ENCODE measurements around the gene PLEKHB2. TPM values are rescaled to one million over a fixed set of nuclear protein-coding genes. Genes with fewer than 3 reads are reported as not detected.

The PLEKHB2 gene
- total and polyA plus RNA-seq, 10 of the 15 experiments (the other 5 are each of a cell fraction or from before 2014, with no cell fraction given) = 12.3 to 55.6 (median 26.2) TPM

DNA sequence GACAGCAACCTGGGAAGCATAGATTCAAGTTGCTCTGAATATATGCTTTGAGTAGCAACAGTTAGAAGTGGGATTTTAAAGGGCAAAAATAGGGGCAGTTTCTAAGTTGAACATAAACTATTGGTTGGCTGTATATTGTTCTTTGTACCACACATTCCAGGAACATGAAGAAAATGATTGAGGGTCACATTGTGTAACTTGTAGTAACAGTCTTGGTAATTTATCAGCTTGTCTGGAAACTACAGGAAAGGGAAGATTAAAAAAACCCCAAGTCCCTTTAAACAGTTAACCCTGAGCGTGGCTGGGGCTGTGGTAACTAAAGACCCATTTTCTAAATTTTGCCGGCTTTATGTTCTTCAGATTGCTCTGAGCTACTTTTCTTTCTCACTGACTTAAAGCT lies 7.4 kb downstream of the PLEKHB2 start (continued):
- TF ChIP-seq SIN3A (IDR thresholded peaks at IDR 0.05; ENCODE audit: low read depth, low read length) = no peak
- TF ChIP-seq ZNF217 (IDR thresholded peaks at IDR 0.05) = no peak
- no peak for TF ChIP-seq FOS (IDR thresholded peaks at IDR 0.05; ENCODE audit: borderline replicate concordance, extremely low read depth, insufficient read length)
- TF ChIP-seq DPF2 (IDR thresholded peaks at IDR 0.05) = no peak
- TF ChIP-seq CBX3 (IDR thresholded peaks at IDR 0.05; ENCODE audit: borderline replicate concordance, low read depth) = no peak
- no peak for TF ChIP-seq ELK1 (IDR thresholded peaks at IDR 0.05; ENCODE audit: low read depth, low read length)
- TF ChIP-seq NFYB (IDR thresholded peaks at IDR 0.05; ENCODE audit: insufficient read depth, low read depth, low read length) = no peak
- no peak for TF ChIP-seq GABPA (IDR thresholded peaks at IDR 0.05; ENCODE audit: low read depth)
- TF ChIP-seq MEF2A (IDR thresholded peaks at IDR 0.05; ENCODE audit: insufficient read depth, low read depth, low read length) = no peak
- TF ChIP-seq NBN (IDR thresholded peaks at IDR 0.05) = no peak
- TF ChIP-seq CEBPB (IDR thresholded peaks at IDR 0.05; ENCODE audit: borderline replicate concordance in 1 of 2, low read depth in 2 of 2, low read length in 2 of 2) = no peak

GRCh38 chr2:131113566-131114227 lies 8.6 kb downstream of the PLEKHB2 start:
- Histone ChIP-seq H3K27me3 (replicated peaks in 1 of 2; ENCODE audit: control insufficient read depth in 2 of 2, insufficient read depth in 2 of 2, low read length in 1 of 2) (no peaks in the 10 kb centered on the region), H3K9ac (ENCODE audit: control insufficient read depth, insufficient read depth, low read length) (no peak overlapping the region), H3K9me3 (replicated peaks; ENCODE audit: control insufficient read depth, insufficient read depth, low read length) (peaks cover 21% of the 10 kb centered on the region), H2AFZ (ENCODE audit: control insufficient read depth, low read depth, low read length) (no peak overlapping the region), H3K27ac (ENCODE audit: control insufficient read depth, insufficient read depth) (no peak overlapping the region), H3K4me2 (ENCODE audit: control insufficient read depth, insufficient read depth) (no peak overlapping the region), H4K20me1 (ENCODE audit: control insufficient read depth, insufficient read depth) (no peaks in the 10 kb centered on the region), H3K4me1 (ENCODE audit: control insufficient read depth, insufficient read depth, low read length) (no peaks in the 10 kb centered on the region), H3K36me3 (ENCODE audit: control insufficient read depth in 2 of 2, insufficient read depth in 2 of 2, low read length in 1 of 2) (peaks cover 2 to 4% of the 10 kb centered on the region in 2 experiments), H3K79me2 (ENCODE audit: control insufficient read depth, insufficient read depth, low read length) (peaks cover 72% of the 10 kb centered on the region), H3K4me3 (no peak overlapping the region)
- in situ Hi-C loops (cut with MboI) = no loop called here
- FAIRE-seq (no peak), DNase-seq (ENCODE audit: low read depth, low spot score) (no peak), ATAC-seq (no peak)
- CTCF ChIA-PET = no interaction called here
- RAD21 ChIA-PET (ENCODE audit: unreplicated experiment) = no interaction called here
- POLR2A ChIA-PET = no interaction called here
- no peak for TF ChIP-seq RFX5 (IDR thresholded peaks at IDR 0.05; ENCODE audit: low read depth, low read length)
- no peak for TF ChIP-seq STAT1 (conservative IDR thresholded peaks at IDR 0.05)
- TF ChIP-seq HDAC2 (IDR thresholded peaks at IDR 0.05) = no peak
- no peak for TF ChIP-seq FOXK2 (IDR thresholded peaks at IDR 0.05)
- TF ChIP-seq, protein P1, sequence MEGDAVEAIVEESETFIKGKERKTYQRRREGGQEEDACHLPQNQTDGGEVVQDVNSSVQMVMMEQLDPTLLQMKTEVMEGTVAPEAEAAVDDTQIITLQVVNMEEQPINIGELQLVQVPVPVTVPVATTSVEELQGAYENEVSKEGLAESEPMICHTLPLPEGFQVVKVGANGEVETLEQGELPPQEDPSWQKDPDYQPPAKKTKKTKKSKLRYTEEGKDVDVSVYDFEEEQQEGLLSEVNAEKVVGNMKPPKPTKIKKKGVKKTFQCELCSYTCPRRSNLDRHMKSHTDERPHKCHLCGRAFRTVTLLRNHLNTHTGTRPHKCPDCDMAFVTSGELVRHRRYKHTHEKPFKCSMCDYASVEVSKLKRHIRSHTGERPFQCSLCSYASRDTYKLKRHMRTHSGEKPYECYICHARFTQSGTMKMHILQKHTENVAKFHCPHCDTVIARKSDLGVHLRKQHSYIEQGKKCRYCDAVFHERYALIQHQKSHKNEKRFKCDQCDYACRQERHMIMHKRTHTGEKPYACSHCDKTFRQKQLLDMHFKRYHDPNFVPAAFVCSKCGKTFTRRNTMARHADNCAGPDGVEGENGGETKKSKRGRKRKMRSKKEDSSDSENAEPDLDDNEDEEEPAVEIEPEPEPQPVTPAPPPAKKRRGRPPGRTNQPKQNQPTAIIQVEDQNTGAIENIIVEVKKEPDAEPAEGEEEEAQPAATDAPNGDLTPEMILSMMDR (IDR thresholded peaks at IDR 0.05 in 2 of 3, conservative IDR thresholded peaks at IDR 0.05 in 1 of 3; ENCODE audit: control insufficient read depth in 2 of 3, extremely low read depth in 1 of 3, insufficient read depth in 1 of 3, low read depth in 3 of 3, low read length in 3 of 3) = no peak
- TF ChIP-seq NFYB (IDR thresholded peaks at IDR 0.05; ENCODE audit: insufficient read depth, low read depth, low read length) = no peak
- TF ChIP-seq, protein P2, sequence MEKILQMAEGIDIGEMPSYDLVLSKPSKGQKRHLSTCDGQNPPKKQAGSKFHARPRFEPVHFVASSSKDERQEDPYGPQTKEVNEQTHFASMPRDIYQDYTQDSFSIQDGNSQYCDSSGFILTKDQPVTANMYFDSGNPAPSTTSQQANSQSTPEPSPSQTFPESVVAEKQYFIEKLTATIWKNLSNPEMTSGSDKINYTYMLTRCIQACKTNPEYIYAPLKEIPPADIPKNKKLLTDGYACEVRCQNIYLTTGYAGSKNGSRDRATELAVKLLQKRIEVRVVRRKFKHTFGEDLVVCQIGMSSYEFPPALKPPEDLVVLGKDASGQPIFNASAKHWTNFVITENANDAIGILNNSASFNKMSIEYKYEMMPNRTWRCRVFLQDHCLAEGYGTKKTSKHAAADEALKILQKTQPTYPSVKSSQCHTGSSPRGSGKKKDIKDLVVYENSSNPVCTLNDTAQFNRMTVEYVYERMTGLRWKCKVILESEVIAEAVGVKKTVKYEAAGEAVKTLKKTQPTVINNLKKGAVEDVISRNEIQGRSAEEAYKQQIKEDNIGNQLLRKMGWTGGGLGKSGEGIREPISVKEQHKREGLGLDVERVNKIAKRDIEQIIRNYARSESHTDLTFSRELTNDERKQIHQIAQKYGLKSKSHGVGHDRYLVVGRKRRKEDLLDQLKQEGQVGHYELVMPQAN (conservative IDR thresholded peaks at IDR 0.05) = no peak
- no peak for TF ChIP-seq BACH1 (IDR thresholded peaks at IDR 0.05; ENCODE audit: borderline replicate concordance)
- no TSS peak for BruUV-seq (replicated peaks)
- SMC1A ChIA-PET (ENCODE audit: uncharacterized antibody, unreplicated experiment) = interaction anchor here (1.4 kb wide), 2 partner anchors 16 to 20 kb away, joined by 4 read pairs; partner anchors contain the start of gene FAM168B
- 98% methylated on average over 7 of the region's 7 CpGs for WGBS (ENCODE audit: insufficient coverage, insufficient replicate concordance, low lambda C conversion rate, missing lambda C conversion rate)
- intact Hi-C loops (cut with micrococcal nuclease; ENCODE audit: unreplicated experiment) = no loop called here

Measured in GM12878 (cell line).